ENCODE results near the gene HMGXB4. TPM values are rescaled to one million over a fixed set of nuclear protein-coding genes. Genes with fewer than 3 reads are reported as not detected.

The HMGXB4 gene
- total and polyA plus RNA-seq, 9 of the 15 experiments (the other 6 are each of a cell fraction or from before 2014, with no cell fraction given), result 9.9 to 31.4 (median 24.8) TPM

DNA sequence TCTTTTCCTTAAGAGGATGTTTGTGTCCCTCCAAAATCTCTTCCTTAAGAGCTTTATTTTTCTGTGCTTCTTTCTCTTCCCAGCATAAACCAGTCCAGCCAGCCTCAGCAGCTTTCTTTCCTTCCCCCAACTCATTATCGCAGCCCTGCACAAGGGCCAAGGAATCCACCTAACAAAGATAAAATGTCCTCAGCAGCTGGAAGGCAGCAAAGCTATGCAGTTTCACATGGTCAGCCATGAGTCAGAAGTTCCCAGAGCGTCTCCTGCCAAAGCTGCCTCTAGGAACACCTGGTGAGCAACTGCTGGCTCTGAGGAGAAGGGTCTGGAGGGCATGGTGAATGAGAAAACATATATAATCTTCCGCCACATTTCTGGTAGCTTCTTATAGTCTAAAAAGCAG, 45.3 kb upstream of the HMGXB4 start (continued):
- TF ChIP-seq, protein P1, sequence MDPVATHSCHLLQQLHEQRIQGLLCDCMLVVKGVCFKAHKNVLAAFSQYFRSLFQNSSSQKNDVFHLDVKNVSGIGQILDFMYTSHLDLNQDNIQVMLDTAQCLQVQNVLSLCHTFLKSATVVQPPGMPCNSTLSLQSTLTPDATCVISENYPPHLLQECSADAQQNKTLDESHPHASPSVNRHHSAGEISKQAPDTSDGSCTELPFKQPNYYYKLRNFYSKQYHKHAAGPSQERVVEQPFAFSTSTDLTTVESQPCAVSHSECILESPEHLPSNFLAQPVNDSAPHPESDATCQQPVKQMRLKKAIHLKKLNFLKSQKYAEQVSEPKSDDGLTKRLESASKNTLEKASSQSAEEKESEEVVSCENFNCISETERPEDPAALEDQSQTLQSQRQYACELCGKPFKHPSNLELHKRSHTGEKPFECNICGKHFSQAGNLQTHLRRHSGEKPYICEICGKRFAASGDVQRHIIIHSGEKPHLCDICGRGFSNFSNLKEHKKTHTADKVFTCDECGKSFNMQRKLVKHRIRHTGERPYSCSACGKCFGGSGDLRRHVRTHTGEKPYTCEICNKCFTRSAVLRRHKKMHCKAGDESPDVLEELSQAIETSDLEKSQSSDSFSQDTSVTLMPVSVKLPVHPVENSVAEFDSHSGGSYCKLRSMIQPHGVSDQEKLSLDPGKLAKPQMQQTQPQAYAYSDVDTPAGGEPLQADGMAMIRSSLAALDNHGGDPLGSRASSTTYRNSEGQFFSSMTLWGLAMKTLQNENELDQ (CRISPR knock-in tag; IDR thresholded peaks at IDR 0.05; ENCODE audit: borderline replicate concordance), result no peak
- TF ChIP-seq RNF2 (IDR thresholded peaks at IDR 0.05) (peak; percentile 63), CREB1 (IDR thresholded peaks at IDR 0.05) (0 out of 2 replicates have a peak, but pooled peaks have one; percentile 16), CREB1 (CRISPR knock-in tag; IDR thresholded peaks at IDR 0.05) (no peak), EWSR1 (IDR thresholded peaks at IDR 0.05; ENCODE audit: borderline replicate concordance, low read depth, partially characterized antibody) (no peak), CHD2 (IDR thresholded peaks at IDR 0.05; ENCODE audit: low read depth, low read length) (0 out of 2 replicates have a peak, but pooled peaks have one; percentile 18), PHF21A (IDR thresholded peaks at IDR 0.05; ENCODE audit: borderline replicate concordance, low read depth) (no peak), SMAD4 (CRISPR knock-in tag; conservative IDR thresholded peaks at IDR 0.05) (peak; percentile 90), UBTF (IDR thresholded peaks at IDR 0.05; ENCODE audit: borderline replicate concordance in 1 of 2, low read depth in 2 of 2, low read length in 2 of 2) (0 out of 4 replicates have a peak, but pooled peaks of 1 of the 2 experiments have one; percentile 37), CCNT2 (IDR thresholded peaks at IDR 0.05; ENCODE audit: borderline replicate concordance, extremely low read depth, insufficient read length, low read depth, low read length) (peak; percentile 82), ZEB2 (IDR thresholded peaks at IDR 0.05) (peak; percentile 77; the same call in 1 of the 2 replicates), DMBX1 (CRISPR knock-in tag; IDR thresholded peaks at IDR 0.05; ENCODE audit: borderline replicate concordance) (no peak), BACH1 (tag; IDR thresholded peaks at IDR 0.05) (peak; percentile 43; the same call in 1 of the 2 replicates), YY1 (IDR thresholded peaks at IDR 0.05; ENCODE audit: borderline replicate concordance in 1 of 3, control insufficient read depth in 1 of 3, extremely low read depth in 1 of 3, insufficient read depth in 3 of 3, insufficient read length in 1 of 3, insufficient replicate concordance in 2 of 3, low read depth in 1 of 3, low read length in 2 of 3) (peak in 1 of 3 experiments; percentile 59), SOX6 (IDR thresholded peaks at IDR 0.05) (peak; percentile 85), STAT5A (IDR thresholded peaks at IDR 0.05; ENCODE audit: borderline replicate concordance, low read length) (peak; percentile 84), IRF2 (CRISPR knock-in tag; IDR thresholded peaks at IDR 0.05) (no peak), MXI1 (IDR thresholded peaks at IDR 0.05; ENCODE audit: low read depth, low read length) (peak; percentile 50; the same call in 1 of the 2 replicates), XRCC5 (IDR thresholded peaks at IDR 0.05; ENCODE audit: low read depth, low read length) (no peak; the same call in 1 of the 2 replicates), ZNF143 (CRISPR knock-in tag; IDR thresholded peaks at IDR 0.05) (no peak), RCOR1 (IDR thresholded peaks at IDR 0.05; ENCODE audit: borderline replicate concordance in 1 of 2, low read depth in 2 of 2, low read length in 2 of 2) (peak; percentile 67 to 89; a peak in 3 of 4 replicates), SPI1 (IDR thresholded peaks at IDR 0.05; ENCODE audit: borderline replicate concordance, low read depth, low read length) (no peak)
